MM.1S (cell line): ENCODE results near the gene DAB1.

Experiments used
- DNase-seq: peaks from one replicate; pipeline ENCODE4 v3.0.0-alpha.2; 2015
- H2AFZ ChIP-seq: fragments of 300-600 bp; sonication (generic); 2 replicates; pipeline ENCODE4 v1.6.0; 2016; ENCODE audit warnings: antibody characterized with exemption, low read length
- H3F3A ChIP-seq: fragments of 300-600 bp; sonication (generic); 2 replicates; pipeline ENCODE4 v1.6.1; 2016; ENCODE audit warnings: mild to moderate bottlenecking, antibody characterized with exemption, low read length, moderate library complexity, mixed read lengths; ENCODE audit not compliant: insufficient read depth
- H3K27ac ChIP-seq: fragments of 300-600 bp; sonication (generic); 2 replicates; pipeline ENCODE4 v1.5.1; 2016; ENCODE audit warnings: mild to moderate bottlenecking, low read length
- H3K27me3 ChIP-seq: fragments of 300-600 bp; sonication (generic); replicated peaks from 2 replicates; pipeline ENCODE4 v1.6.0; 2016; ENCODE audit warnings: low read length; ENCODE audit not compliant: insufficient read depth
- H3K36me3 ChIP-seq: fragments of 300-600 bp; sonication (generic); replicated peaks from 2 replicates; pipeline ENCODE4 v1.6.1; 2016; ENCODE audit warnings: mild to moderate bottlenecking, low read length, mixed read lengths; ENCODE audit not compliant: insufficient read depth
- H3K4me1 ChIP-seq: fragments of 300-600 bp; sonication (generic); 2 replicates; pipeline ENCODE4 v1.6.1; 2016; ENCODE audit warnings: low read length, mixed read lengths
- H3K4me2 ChIP-seq: fragments of 300-600 bp; sonication (generic); 2 replicates; pipeline ENCODE4 v1.6.0; 2016; ENCODE audit warnings: low read depth, low read length
- H3K4me3 ChIP-seq: fragments of 300-600 bp; sonication (generic); 2 replicates; pipeline ENCODE4 v1.5.1; 2016; ENCODE audit warnings: low read length, mixed read lengths
- H3K79me2 ChIP-seq: fragments of 300-600 bp; sonication (generic); 2 replicates; pipeline ENCODE4 v1.6.1; 2016; ENCODE audit warnings: mixed run types, low read length, mixed read lengths
- H3K9ac ChIP-seq: fragments of 300-600 bp; sonication (generic); 2 replicates; pipeline ENCODE4 v1.6.1; 2016; ENCODE audit warnings: low read length, mixed read lengths
- H3K9me2 ChIP-seq: fragments of 300-600 bp; sonication (generic); replicated peaks from 2 replicates; pipeline ENCODE4 v1.6.1; 2016; ENCODE audit warnings: mild to moderate bottlenecking, low read length, mixed read lengths; ENCODE audit not compliant: insufficient read depth
- H3K9me3 ChIP-seq: fragments of 300-600 bp; sonication (generic); replicated peaks from 2 replicates; pipeline ENCODE4 v1.6.1; 2016; ENCODE audit warnings: mild to moderate bottlenecking, low read length, mixed read lengths; ENCODE audit not compliant: insufficient read depth
- H4K20me1 ChIP-seq: fragments of 300-600 bp; sonication (generic); 2 replicates; pipeline ENCODE4 v1.6.1; 2016; ENCODE audit warnings: mild to moderate bottlenecking, low read length, moderate library complexity, mixed read lengths; ENCODE audit not compliant: insufficient read depth
- EZH2 ChIP-seq: fragments of 300-600 bp; sonication (generic); optimal IDR thresholded peaks from 2 replicates; pipeline ENCODE3; 2017; ENCODE audit warnings: low read depth, mild to moderate bottlenecking, antibody characterized with exemption, low read length, mixed read lengths
- EZH2phosphoT487 ChIP-seq: fragments of 300-600 bp; sonication (generic); IDR thresholded peaks from 2 replicates; pipeline ENCODE4 v1.6.1; 2018; ENCODE audit warnings: antibody characterized with exemption, low read length
- TF ChIP-seq, protein P1 (sequence below): fragments of 300-600 bp; sonication (generic); IDR thresholded peaks from 2 replicates; pipeline ENCODE4 v1.5.1; 2016; ENCODE audit warnings: antibody characterized with exemption, low read length, mixed read lengths

DAB1 gene

DNA sequence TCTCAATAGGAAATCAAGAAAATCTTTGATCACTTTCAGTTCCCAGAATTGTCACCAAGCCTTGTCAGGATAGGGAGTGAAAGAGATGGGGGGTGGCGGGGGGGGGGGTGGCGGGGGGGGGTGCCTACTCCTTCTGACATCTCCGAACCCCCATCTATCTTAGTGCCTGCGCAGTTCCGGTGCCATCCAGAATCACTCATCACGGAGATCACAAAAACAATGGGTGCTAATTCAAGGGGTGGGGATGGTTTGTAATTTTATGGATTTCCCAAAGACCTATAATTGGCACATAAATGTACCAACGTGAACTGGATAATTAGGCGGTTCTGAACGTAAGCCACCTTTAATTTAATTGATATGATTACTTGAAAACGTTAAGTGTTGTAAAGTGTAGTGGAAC lies 2.1 kb downstream of the DAB1 start:
- Histone ChIP-seq H3K36me3 (no peaks in the 10 kb centered on the region), H3K27me3 (no peaks in the 10 kb centered on the region), H3K4me2 (no peak overlapping the region), H3K9ac (no peak overlapping the region), H3F3A (no peaks in the 10 kb centered on the region), H3K9me2 (no peaks in the 10 kb centered on the region), H3K79me2 (no peaks in the 10 kb centered on the region), H3K27ac (no peak overlapping the region), H3K9me3 (no peaks in the 10 kb centered on the region), H4K20me1 (no peaks in the 10 kb centered on the region), H3K4me1 (no peaks in the 10 kb centered on the region), H3K4me3 (no peak overlapping the region), H2AFZ (no peak overlapping the region)
- DNase-seq: no peak
- TF ChIP-seq EZH2phosphoT487 (no peak), EZH2 (no peak)
- TF ChIP-seq, protein P1, sequence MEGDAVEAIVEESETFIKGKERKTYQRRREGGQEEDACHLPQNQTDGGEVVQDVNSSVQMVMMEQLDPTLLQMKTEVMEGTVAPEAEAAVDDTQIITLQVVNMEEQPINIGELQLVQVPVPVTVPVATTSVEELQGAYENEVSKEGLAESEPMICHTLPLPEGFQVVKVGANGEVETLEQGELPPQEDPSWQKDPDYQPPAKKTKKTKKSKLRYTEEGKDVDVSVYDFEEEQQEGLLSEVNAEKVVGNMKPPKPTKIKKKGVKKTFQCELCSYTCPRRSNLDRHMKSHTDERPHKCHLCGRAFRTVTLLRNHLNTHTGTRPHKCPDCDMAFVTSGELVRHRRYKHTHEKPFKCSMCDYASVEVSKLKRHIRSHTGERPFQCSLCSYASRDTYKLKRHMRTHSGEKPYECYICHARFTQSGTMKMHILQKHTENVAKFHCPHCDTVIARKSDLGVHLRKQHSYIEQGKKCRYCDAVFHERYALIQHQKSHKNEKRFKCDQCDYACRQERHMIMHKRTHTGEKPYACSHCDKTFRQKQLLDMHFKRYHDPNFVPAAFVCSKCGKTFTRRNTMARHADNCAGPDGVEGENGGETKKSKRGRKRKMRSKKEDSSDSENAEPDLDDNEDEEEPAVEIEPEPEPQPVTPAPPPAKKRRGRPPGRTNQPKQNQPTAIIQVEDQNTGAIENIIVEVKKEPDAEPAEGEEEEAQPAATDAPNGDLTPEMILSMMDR: no peak

DNA sequence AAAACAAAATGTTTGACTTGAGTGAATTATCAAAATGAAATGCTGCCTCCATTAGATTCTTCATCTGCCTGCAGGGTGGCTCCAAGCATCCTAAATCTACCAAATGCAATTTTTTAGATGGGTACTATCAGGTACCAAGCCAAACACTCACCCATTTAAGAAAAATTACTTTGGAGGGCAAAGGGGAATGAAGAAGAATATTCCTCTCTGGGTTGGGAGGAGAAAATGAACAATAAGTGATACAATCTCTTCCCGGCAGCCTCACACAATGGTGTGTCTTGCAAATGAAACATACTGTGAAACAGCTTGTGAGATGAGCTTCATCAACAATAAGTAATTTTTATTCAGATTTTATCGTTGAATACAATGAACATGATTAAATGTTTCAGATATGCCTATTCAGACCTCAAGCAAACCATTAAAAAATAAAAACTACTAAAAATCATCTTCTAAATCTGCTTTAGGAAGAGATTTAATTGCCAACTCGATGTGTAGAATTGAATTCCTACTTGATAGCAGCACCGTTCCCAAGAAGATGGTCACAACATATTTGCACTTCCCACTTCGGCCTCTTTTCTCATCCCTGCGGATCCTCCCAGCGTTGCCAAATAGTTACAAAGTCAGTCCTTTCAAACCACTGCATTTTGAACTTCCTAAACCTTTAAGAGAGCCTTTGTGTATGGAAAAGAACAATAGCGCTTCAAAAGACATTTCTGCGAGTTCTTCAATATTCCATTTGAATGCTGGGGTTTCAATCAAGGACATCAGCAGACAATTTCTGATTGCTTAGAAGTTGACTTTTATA lies 2.7 kb downstream of the DAB1 start:
- H3K4me1 ChIP-seq: no peaks in the 10 kb centered on the region
- no peak for DNase-seq
- no peaks in the 10 kb centered on the region for H3K27me3 ChIP-seq
- no peak for TF ChIP-seq EZH2phosphoT487
- TF ChIP-seq, protein P1: no peak
- no peaks in the 10 kb centered on the region for H4K20me1 ChIP-seq
- no peaks in the 10 kb centered on the region for H3K36me3 ChIP-seq
- H3K4me3 ChIP-seq: no peak overlapping the region
- no peaks in the 10 kb centered on the region for H3F3A ChIP-seq
- no peak overlapping the region for H3K9ac ChIP-seq
- no peaks in the 10 kb centered on the region for H3K79me2 ChIP-seq
- no peak overlapping the region for H2AFZ ChIP-seq
- H3K4me2 ChIP-seq: no peak overlapping the region
- H3K9me3 ChIP-seq: no peaks in the 10 kb centered on the region
- no peaks in the 10 kb centered on the region for H3K9me2 ChIP-seq
- no peak overlapping the region for H3K27ac ChIP-seq

DNA sequence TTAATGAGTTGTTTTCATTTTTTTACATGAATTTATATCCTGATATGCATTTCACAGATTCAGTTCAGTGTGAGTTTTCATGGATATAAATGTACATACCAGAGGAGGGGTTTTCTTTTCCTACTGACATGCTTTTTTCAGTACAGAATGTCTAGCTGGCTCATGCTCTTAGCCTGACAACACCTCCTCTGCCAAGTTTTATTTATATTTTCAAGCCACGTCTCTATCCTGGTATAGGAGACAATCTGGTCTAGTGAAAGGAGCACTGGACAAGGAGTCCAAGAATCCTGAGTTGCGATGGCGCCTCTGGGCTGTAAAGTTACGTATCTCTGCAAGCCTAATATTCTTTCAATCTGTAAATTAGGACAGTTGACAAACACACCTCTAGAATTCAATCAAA lies 4.9 kb downstream of the DAB1 start:
- Histone ChIP-seq H3K27ac (no peak overlapping the region), H3K9me3 (no peaks in the 10 kb centered on the region), H3K4me2 (no peak overlapping the region), H3F3A (no peaks in the 10 kb centered on the region), H3K36me3 (no peaks in the 10 kb centered on the region), H3K27me3 (no peaks in the 10 kb centered on the region), H2AFZ (no peak overlapping the region), H4K20me1 (no peaks in the 10 kb centered on the region), H3K79me2 (no peaks in the 10 kb centered on the region), H3K9ac (no peak overlapping the region), H3K4me3 (no peak overlapping the region), H3K4me1 (no peaks in the 10 kb centered on the region), H3K9me2 (no peaks in the 10 kb centered on the region)
- TF ChIP-seq, protein P1: no peak
- TF ChIP-seq EZH2: no peak
- TF ChIP-seq EZH2phosphoT487: no peak
- no peak for DNase-seq
